HEK293T (cell line): ENCODE data around the gene UTF1.

Experiments
- ARNT ChIP-seq: fragments of 450-650 bp; IDR thresholded peaks from 2 replicates; pipeline ENCODE4 v1.6.1; 2017; ENCODE audit warnings: mild to moderate bottlenecking
- BHLHE40 ChIP-seq: fragments of 450-650 bp; IDR thresholded peaks from 2 replicates; pipeline ENCODE4 v1.6.1; 2016; ENCODE audit warnings: mild to moderate bottlenecking, moderate library complexity, borderline replicate concordance
- CTBP1 ChIP-seq: fragments of 450-650 bp; IDR thresholded peaks from 2 replicates; pipeline ENCODE4 v1.6.1; 2016; ENCODE audit warnings: borderline replicate concordance
- ELF4 ChIP-seq: fragments of 450-650 bp; IDR thresholded peaks from 2 replicates; pipeline ENCODE4 v1.6.1; 2017; ENCODE audit warnings: antibody characterized with exemption
- FOXA1 ChIP-seq: fragments of 450-650 bp; IDR thresholded peaks from 2 replicates; pipeline ENCODE4 v1.6.1; 2016; ENCODE audit warnings: mild to moderate bottlenecking
- FOXM1 ChIP-seq: fragments of 450-650 bp; IDR thresholded peaks from 2 replicates; pipeline ENCODE4 v1.6.1; 2017; ENCODE audit warnings: mild to moderate bottlenecking, borderline replicate concordance
- HDGF ChIP-seq: fragments of 450-650 bp; IDR thresholded peaks from 2 replicates; pipeline ENCODE4 v1.6.1; 2017; ENCODE audit warnings: antibody characterized with exemption, borderline replicate concordance
- NFRKB ChIP-seq: fragments of 450-650 bp; IDR thresholded peaks from 2 replicates; pipeline ENCODE4 v1.6.1; 2016; ENCODE audit warnings: mild to moderate bottlenecking, moderate library complexity
- PKNOX1 ChIP-seq: fragments of 450-650 bp; IDR thresholded peaks from 2 replicates; pipeline ENCODE4 v1.6.1; 2016
- SP1 ChIP-seq: fragments of 450-650 bp; IDR thresholded peaks from 2 replicates; pipeline ENCODE4 v1.6.1; 2017
- TARDBP ChIP-seq: fragments of 450-650 bp; IDR thresholded peaks from 2 replicates; pipeline ENCODE4 v1.6.1; 2016
- ZNF384 ChIP-seq: fragments of 450-650 bp; IDR thresholded peaks from 2 replicates; pipeline ENCODE4 v1.6.1; 2016

- TF ChIP-seq TARDBP (no peak), HDGF (no peak), CTBP1 (no peak), FOXA1 (no peak), ELF4 (no peak), ARNT (no peak), BHLHE40 (no peak), ZNF384 (no peak), NFRKB (no peak), PKNOX1 (no peak), SP1 (no peak), FOXM1 (no peak)
Observed at GRCh38 chr10:133266056-133266795, 36.2 kb downstream of the UTF1 start.
